ENCODE results near the gene AIMP1.

DNA sequence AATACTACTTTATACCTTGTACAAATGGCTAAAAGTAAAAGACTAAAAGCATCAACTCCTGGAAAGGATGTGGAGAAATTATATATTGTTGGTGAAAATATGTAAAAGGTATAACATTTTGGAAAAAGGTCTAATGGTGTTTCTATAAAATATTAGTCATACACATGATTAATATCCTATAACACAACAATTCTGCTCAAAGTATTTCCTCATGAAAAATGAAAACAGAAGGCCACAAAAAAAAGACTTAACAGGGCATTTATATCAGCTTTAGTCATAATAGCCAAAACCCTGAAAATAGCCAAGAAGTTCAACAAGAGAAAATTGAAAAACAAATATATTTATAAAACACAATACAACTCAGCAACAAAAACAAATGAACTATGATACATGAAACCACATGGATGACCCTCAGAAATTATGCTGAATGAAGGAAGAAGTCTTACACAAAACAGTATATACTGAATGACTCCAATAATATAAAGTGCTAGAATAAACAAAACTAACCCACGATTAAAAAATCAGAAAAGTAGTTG, 39.1 kb upstream of the AIMP1 start:
- TF ChIP-seq SIN3A (IDR thresholded peaks at IDR 0.05; ENCODE audit: low read depth, low read length): no peak
- TF ChIP-seq, protein P1, sequence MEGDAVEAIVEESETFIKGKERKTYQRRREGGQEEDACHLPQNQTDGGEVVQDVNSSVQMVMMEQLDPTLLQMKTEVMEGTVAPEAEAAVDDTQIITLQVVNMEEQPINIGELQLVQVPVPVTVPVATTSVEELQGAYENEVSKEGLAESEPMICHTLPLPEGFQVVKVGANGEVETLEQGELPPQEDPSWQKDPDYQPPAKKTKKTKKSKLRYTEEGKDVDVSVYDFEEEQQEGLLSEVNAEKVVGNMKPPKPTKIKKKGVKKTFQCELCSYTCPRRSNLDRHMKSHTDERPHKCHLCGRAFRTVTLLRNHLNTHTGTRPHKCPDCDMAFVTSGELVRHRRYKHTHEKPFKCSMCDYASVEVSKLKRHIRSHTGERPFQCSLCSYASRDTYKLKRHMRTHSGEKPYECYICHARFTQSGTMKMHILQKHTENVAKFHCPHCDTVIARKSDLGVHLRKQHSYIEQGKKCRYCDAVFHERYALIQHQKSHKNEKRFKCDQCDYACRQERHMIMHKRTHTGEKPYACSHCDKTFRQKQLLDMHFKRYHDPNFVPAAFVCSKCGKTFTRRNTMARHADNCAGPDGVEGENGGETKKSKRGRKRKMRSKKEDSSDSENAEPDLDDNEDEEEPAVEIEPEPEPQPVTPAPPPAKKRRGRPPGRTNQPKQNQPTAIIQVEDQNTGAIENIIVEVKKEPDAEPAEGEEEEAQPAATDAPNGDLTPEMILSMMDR (IDR thresholded peaks at IDR 0.05 in 2 of 3, conservative IDR thresholded peaks at IDR 0.05 in 1 of 3; ENCODE audit: control insufficient read depth in 2 of 3, extremely low read depth in 1 of 3, insufficient read depth in 1 of 3, low read depth in 3 of 3, low read length in 3 of 3): no peak
- no peak for TF ChIP-seq ZSCAN29 (IDR thresholded peaks at IDR 0.05)
- TF ChIP-seq, protein P2, sequence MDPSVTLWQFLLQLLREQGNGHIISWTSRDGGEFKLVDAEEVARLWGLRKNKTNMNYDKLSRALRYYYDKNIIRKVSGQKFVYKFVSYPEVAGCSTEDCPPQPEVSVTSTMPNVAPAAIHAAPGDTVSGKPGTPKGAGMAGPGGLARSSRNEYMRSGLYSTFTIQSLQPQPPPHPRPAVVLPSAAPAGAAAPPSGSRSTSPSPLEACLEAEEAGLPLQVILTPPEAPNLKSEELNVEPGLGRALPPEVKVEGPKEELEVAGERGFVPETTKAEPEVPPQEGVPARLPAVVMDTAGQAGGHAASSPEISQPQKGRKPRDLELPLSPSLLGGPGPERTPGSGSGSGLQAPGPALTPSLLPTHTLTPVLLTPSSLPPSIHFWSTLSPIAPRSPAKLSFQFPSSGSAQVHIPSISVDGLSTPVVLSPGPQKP (IDR thresholded peaks at IDR 0.05; ENCODE audit: low read depth, low read length): no peak
- TF ChIP-seq RUNX3 (IDR thresholded peaks at IDR 0.05; ENCODE audit: low read length): no peak
- TF ChIP-seq FOXK2 (IDR thresholded peaks at IDR 0.05): no peak
